Esophagus muscularis mucosa (tissue), 2 donors: ENCODE data around the gene ASL.
"Not testable (repeated sequence)": the region's sequence is repeated elsewhere in the genome, so short reads cannot be mapped to it uniquely, and the experiment has no call there.

Experiments used
- EP300 ChIP-seq: sonication (generic); formaldehyde crosslinking; IDR thresholded peaks from one replicate; pipeline ENCODE4 v1.6.1; 2017; ENCODE audit warnings: antibody characterized with exemption
- POLR2A ChIP-seq: fragments of 450-650 bp; IDR thresholded peaks from one replicate; pipeline ENCODE4 v1.6.1; 2017; ENCODE audit warnings: antibody characterized with exemption, moderate library complexity, mild to moderate bottlenecking, low read depth

GRCh38 chr7:66124569-66124861 is 48.9 kb downstream of the ASL start:
- not testable (repeated sequence) for TF ChIP-seq EP300, POLR2A
